ENCODE results near the gene ZNF205. TPM values are rescaled to one million over a fixed set of nuclear protein-coding genes. Genes with fewer than 3 reads are reported as not detected.

The ZNF205 gene
- total and polyA plus RNA-seq, 2 of the 8 experiments (the other 6 are each of a cell fraction or from before 2014, with no cell fraction given): 19.1 to 19.9 TPM

- TF ChIP-seq RAD21 (IDR thresholded peaks at IDR 0.05 in 1 of 2, conservative IDR thresholded peaks at IDR 0.05 in 1 of 2; ENCODE audit: low read depth in 2 of 2, low read length in 2 of 2): peak; percentile 73 to 81
- TF ChIP-seq GABPA (IDR thresholded peaks at IDR 0.05; ENCODE audit: borderline replicate concordance, insufficient read depth, low read length): no peak
- TF ChIP-seq CBX5 (IDR thresholded peaks at IDR 0.05; ENCODE audit: low read depth, low read length): no peak
- no peak for TF ChIP-seq MAX (IDR thresholded peaks at IDR 0.05)
These were observed 17.9 kb upstream of the ZNF205 start (continued) for GRCh38 chr16:3094289-3095027.

Data from H1 (cell line).